Uterus (tissue), 4 donors: ENCODE results near the gene TIAM1. TPM values are rescaled to one million over a fixed set of nuclear protein-coding genes. Genes with fewer than 3 reads are reported as not detected.

ENCODE experiments used
- DNase-seq, 2 donors: peaks; one replicate each; pipeline ENCODE4 v3.0.0-alpha.2; 2019 to 2020
- H3K27ac ChIP-seq, 2 donors: fragments of 200-600 bp; sonication (generic); 1 replicate in 1 of 2; 2 replicates in 1 of 2; pipeline ENCODE4 v1.5.1; 2016 to 2018
- H3K27me3 ChIP-seq, 2 donors: fragments of 200-600 bp; sonication (generic); one replicate each; pipeline ENCODE4 v1.5.1; 2018 to 2019; ENCODE audit warnings: control low read depth in 1 of 2
- H3K36me3 ChIP-seq, 2 donors: fragments of 200-600 bp; sonication (generic); one replicate each; pipeline ENCODE4 v1.5.1; 2019; ENCODE audit warnings: control low read depth in 1 of 2
- H3K4me1 ChIP-seq, 2 donors: fragments of 200-600 bp; sonication (generic); one replicate each; pipeline ENCODE4 v1.5.1; 2018 to 2019; ENCODE audit warnings: control low read depth in 1 of 2
- H3K4me3 ChIP-seq, 2 donors: fragments of 200-600 bp; sonication (generic); 1 replicate in 1 of 2; 2 replicates in 1 of 2; pipeline ENCODE4 v1.5.1; 2018 to 2019; ENCODE audit warnings: mild to moderate bottlenecking in 1 of 2
- H3K9me3 ChIP-seq, 2 donors: fragments of 200-600 bp; sonication (generic); one replicate each; pipeline ENCODE4 v1.5.1; 2019; ENCODE audit warnings: control low read depth in 1 of 2
- CTCF ChIP-seq, 4 experiments: fragments of 200-600 bp in 2 of 4; fragments of 450-650 bp in 2 of 4; sonication (generic) in 2 of 4; IDR thresholded peaks; one replicate each; pipeline ENCODE4 v1.5.1; 2016 to 2019; ENCODE audit warnings: antibody characterized with exemption in 4 of 4, mild to moderate bottlenecking in 2 of 4, moderate library complexity in 1 of 4
- POLR2A ChIP-seq, 2 donors: fragments of 450-650 bp; IDR thresholded peaks; one replicate each; pipeline ENCODE4 v1.6.1; 2016; ENCODE audit warnings: antibody characterized with exemption in 2 of 2, mild to moderate bottlenecking in 1 of 2, moderate library complexity in 1 of 2
- intact Hi-C: fragments of 100-400 bp; cut with DNase I; formaldehyde crosslinking; loops from one replicate; pipeline ENCODE4 v1.15.1; 2023; ENCODE audit warnings: low total_unique reads
- total RNA-seq, 4 donors: library from RNA; depleted of rRNA in 3 of 4; stranded (reverse); fragments of >200 nt in 3 of 4; gene quantifications; one replicate each; pipeline versions ENCODE4 v1.1.0 to v1.2.4, GENCODE V29; 2014 to 2023
- donor health status: DM: yes; HTN: yes; CAD: no.

The TIAM1 gene
- total RNA-seq, 4 donors from 2014 or later = 14.4 to 74.9 (median 39.5) TPM

DNA sequence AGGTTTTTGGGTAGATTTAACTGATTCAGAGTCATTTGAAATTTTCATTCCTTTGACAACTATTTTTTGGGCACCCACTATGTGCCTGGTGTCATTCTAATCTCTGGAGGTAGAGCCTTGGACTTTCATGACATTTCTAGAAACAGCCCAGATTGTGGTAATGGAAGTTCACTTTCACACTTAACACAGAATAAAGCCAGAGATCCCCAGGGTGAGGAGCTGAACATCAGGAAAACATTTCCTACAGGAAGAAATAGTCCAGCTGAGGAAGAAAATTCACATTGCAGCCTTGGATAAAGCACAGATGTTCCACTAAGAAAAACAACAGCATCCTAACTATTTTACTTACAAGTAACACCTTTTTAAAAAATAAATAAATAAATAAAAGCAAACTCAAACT, 203.4 kb downstream of the TIAM1 start:
- Histone ChIP-seq H3K4me1 (no peaks in the 10 kb centered on the region), H3K27me3 (no peaks in the 10 kb centered on the region), H3K4me3 (no peak overlapping the region), H3K27ac (peak overlapping the region in 1 of 2 donors; percentile 52), H3K36me3 (no peaks in the 10 kb centered on the region), H3K9me3 (no peaks in the 10 kb centered on the region)
- intact Hi-C loops = no loop called here
- no peak for TF ChIP-seq POLR2A (IDR thresholded peaks at IDR 0.05)
- no peak for TF ChIP-seq CTCF (IDR thresholded peaks at IDR 0.05)
- DNase-seq = no peak

DNA sequence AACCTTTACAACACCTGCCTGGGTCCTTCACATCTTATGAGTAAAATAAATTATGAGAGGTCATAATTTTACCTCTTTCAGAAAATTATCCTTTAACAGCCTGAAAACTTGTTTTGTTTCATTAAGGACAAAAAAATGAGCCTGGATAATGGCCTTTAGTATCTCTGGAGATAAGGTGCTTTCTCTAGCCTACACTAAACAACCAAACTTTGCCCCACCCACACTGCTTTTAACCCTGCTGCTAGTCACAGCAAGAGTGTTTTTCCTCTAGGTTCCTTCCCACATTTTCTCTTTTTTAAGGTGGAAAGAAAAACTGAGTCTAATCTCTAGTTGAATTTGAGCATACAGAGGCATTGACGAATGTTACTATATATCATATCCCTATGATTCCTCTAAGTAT, 204.0 kb downstream of the TIAM1 start:
- no peak for DNase-seq
- Histone ChIP-seq H3K4me3 (no peak overlapping the region), H3K27ac (no peak overlapping the region), H3K9me3 (no peaks in the 10 kb centered on the region), H3K4me1 (no peaks in the 10 kb centered on the region), H3K27me3 (no peaks in the 10 kb centered on the region), H3K36me3 (no peaks in the 10 kb centered on the region)
- intact Hi-C loops = no loop called here
- no peak for TF ChIP-seq CTCF (IDR thresholded peaks at IDR 0.05)
- TF ChIP-seq POLR2A (IDR thresholded peaks at IDR 0.05) = no peak

DNA sequence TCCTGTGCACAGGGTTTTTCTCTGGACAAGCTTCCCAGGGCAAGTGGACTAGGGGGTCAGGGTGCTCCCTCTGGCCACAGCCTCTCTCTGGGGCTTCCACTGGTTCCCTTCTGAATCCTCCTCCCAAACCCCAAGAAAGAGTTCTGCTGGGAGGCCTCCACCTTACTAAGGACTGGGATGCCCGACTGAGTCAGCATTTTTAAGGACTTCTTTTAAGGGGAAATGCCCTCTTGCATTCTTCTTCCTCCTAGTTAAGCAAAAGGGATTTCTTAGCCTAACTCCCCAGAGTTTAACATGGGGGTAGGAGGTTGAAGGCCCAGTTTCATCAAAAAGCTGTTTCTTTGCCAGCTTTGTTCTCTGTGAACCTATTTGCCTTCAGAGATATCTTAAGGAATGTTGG, 206.1 kb downstream of the TIAM1 start:
- intact Hi-C loops = no loop called here
- no peak for DNase-seq
- H3K4me3 ChIP-seq = no peak overlapping the region
- H3K4me1 ChIP-seq = no peaks in the 10 kb centered on the region
- no peaks in the 10 kb centered on the region for H3K36me3 ChIP-seq
- no peaks in the 10 kb centered on the region for H3K27me3 ChIP-seq
- no peak for TF ChIP-seq POLR2A (IDR thresholded peaks at IDR 0.05)
- TF ChIP-seq CTCF (IDR thresholded peaks at IDR 0.05) = no peak
- H3K27ac ChIP-seq = no peak overlapping the region
- no peaks in the 10 kb centered on the region for H3K9me3 ChIP-seq

- Histone ChIP-seq H3K4me1 (no peaks in the 10 kb centered on the region), H3K27ac (peak overlapping the region in 1 of 2 donors; percentile 45), H3K9me3 (no peaks in the 10 kb centered on the region), H3K36me3 (no peaks in the 10 kb centered on the region), H3K27me3 (no peaks in the 10 kb centered on the region), H3K4me3 (no peak overlapping the region)
- no peak for TF ChIP-seq CTCF (IDR thresholded peaks at IDR 0.05)
- TF ChIP-seq POLR2A (IDR thresholded peaks at IDR 0.05) = no peak
- intact Hi-C loops = no loop called here
- peak in 1 of 2 donors; percentile 55 for DNase-seq
These were observed 207.2 kb downstream of the TIAM1 start for GRCh38 chr21:31136891-31137290.

DNA sequence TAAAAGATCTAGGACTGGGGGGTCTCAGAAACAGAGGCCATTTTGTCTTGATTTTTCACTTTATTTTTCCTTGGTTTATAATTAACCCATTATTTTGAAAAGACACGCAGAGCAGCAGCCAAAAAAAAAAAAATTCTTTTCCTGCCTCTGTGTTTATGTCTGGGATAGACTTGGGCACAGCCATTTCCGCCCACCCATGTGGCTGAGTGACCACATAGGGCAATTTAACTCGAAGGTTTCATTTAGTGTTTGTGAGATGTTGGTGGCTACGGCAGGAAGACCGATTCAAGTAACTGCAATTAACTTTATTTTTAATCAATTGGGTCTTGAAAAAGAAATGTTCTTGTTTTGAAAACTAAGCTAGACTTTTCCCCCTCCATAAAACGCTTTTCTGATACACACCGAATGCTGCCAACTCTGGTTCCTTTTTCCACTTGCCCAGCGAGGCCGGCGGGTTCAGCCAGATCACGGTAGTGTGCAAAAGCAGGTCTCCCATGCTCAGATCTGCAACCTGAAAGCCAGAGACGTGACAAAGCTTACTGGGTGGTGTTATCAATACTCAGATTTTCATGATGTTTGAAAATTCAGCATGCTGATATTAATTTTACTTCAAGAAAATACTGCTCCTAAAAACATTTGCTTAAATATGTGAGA, 208.4 kb downstream of the TIAM1 start:
- Histone ChIP-seq H3K9me3 (no peaks in the 10 kb centered on the region), H3K36me3 (no peaks in the 10 kb centered on the region), H3K4me3 (no peak overlapping the region), H3K27ac (peak overlapping the region in 1 of 2 donors; percentile 46), H3K4me1 (no peaks in the 10 kb centered on the region), H3K27me3 (no peaks in the 10 kb centered on the region)
- DNase-seq = no peak
- TF ChIP-seq CTCF (IDR thresholded peaks at IDR 0.05) (no peak), POLR2A (IDR thresholded peaks at IDR 0.05) (no peak)
- intact Hi-C loops = no loop called here
